ENCODE measurements around the gene SGPL1. TPM values are rescaled to one million over a fixed set of nuclear protein-coding genes. Genes with fewer than 3 reads are reported as not detected.

Gene SGPL1
- total and polyA plus RNA-seq, 2 of the 8 experiments (the other 6 are each of a cell fraction or from before 2014, with no cell fraction given): 20.5 to 51.6 TPM

GRCh38 chr10:70930263-70931000 lies 114.7 kb downstream of the SGPL1 start:
- Histone ChIP-seq H2BK20ac (ENCODE audit: low read length) (no peak overlapping the region), H3K79me1 (ENCODE audit: low read depth, low read length) (no peaks in the 10 kb centered on the region), H3K14ac (ENCODE audit: insufficient read length) (no peak overlapping the region), H3K27ac (ENCODE audit: low read depth, low read length) (no peak overlapping the region), H3K4ac (replicated peaks; ENCODE audit: insufficient read length, low read depth, low read length) (no peak overlapping the region), H3K4me2 (ENCODE audit: insufficient read depth in 1 of 2, low read depth in 2 of 2, low read length in 2 of 2) (no peak overlapping the region), H3K56ac (replicated peaks; ENCODE audit: insufficient read length, low read depth, low read length) (no peak overlapping the region), H3K9me3 (ENCODE audit: insufficient read depth in 2 of 2, low read depth in 1 of 2, low read length in 1 of 2) (no peaks in the 10 kb centered on the region), H2BK120ac (replicated peaks; ENCODE audit: low read depth, low read length) (no peak overlapping the region), H3K4me3 (ENCODE audit: extremely low read depth in 1 of 4, insufficient read depth in 2 of 4, low read depth in 3 of 4, low read length in 4 of 4) (no peak overlapping the region), H3K23me2 (ENCODE audit: low read depth, low read length) (no peaks in the 10 kb centered on the region), H4K91ac (replicated peaks; ENCODE audit: insufficient read length, low read length) (no peak overlapping the region), H3K9ac (replicated peaks in 1 of 4; ENCODE audit: extremely low read depth in 1 of 4, low read depth in 3 of 4, low read length in 3 of 4) (no peak overlapping the region), H2BK12ac (ENCODE audit: low read depth, low read length) (no peak overlapping the region), H4K20me1 (replicated peaks in 1 of 2; ENCODE audit: control insufficient read depth in 1 of 2, insufficient read depth in 2 of 2, low read length in 2 of 2) (no peaks in the 10 kb centered on the region), H2BK15ac (ENCODE audit: low read length) (no peak overlapping the region), H3K36me3 (ENCODE audit: control insufficient read depth in 2 of 4, insufficient read depth in 4 of 4, low read length in 3 of 4) (no peaks in the 10 kb centered on the region), H3K79me2 (ENCODE audit: control insufficient read depth in 1 of 2, insufficient read depth in 2 of 2, low read length in 2 of 2) (no peaks in the 10 kb centered on the region), H3K27me3 (replicated peaks in 1 of 4; ENCODE audit: control insufficient read depth in 3 of 4, extremely low read depth in 1 of 4, insufficient read depth in 3 of 4, low read length in 3 of 4) (no peaks in the 10 kb centered on the region), H4K8ac (ENCODE audit: extremely low read depth, insufficient read depth, low read length) (no peak overlapping the region), H4K5ac (ENCODE audit: insufficient read length, low read depth, low read length) (no peak overlapping the region), H3K4me1 (replicated peaks in 1 of 4; ENCODE audit: control insufficient read depth in 3 of 4, insufficient read depth in 4 of 4, low read length in 3 of 4) (no peaks in the 10 kb centered on the region), H2BK5ac (ENCODE audit: low read depth, low read length) (no peak overlapping the region), H2AFZ (ENCODE audit: low read length) (no peak overlapping the region), H3K23ac (ENCODE audit: insufficient read length) (no peak overlapping the region), H3K18ac (ENCODE audit: extremely low read depth, low read length) (no peak overlapping the region), H2AK5ac (ENCODE audit: low read depth, low read length) (no peak overlapping the region)
- ChIA-PET POLR2A (ENCODE audit: partially characterized antibody) (no interaction called here), CTCF (ENCODE audit: partially characterized antibody) (interaction anchor here (0.6 to 2.5 kb wide), 16 partner anchors 10 to 566 kb away, joined by 3 to 8 read pairs (median 3); no protein-coding TSS in a partner anchor)
- no peak for DNase-seq (ENCODE audit: low read depth in 1 of 2, low spot score in 2 of 2)
- no peak for FAIRE-seq
- 78% methylated on average over 17 of the region's 17 CpGs; no CpG with 5 or more reads in 1 of the 2 experiments for WGBS, 2 experiments (ENCODE audit: extremely low coverage in 1 of 2, insufficient coverage in 1 of 2, insufficient read length in 1 of 2, insufficient replicate concordance in 2 of 2, low coverage in 1 of 2, low lambda C conversion rate in 2 of 2, missing lambda C conversion rate in 1 of 2)
